ENCODE measurements around the gene PRMT7.

Gene PRMT7

GRCh38 chr16:68367030-68367429, 56.2 kb downstream of the PRMT7 start:
- DNase-seq = peak; percentile 34

GRCh38 chr16:68367440-68367839, 56.6 kb downstream of the PRMT7 start:
- no peak for DNase-seq

- no peak for DNase-seq
Measured at GRCh38 chr16:68367891-68368290, 57.1 kb downstream of the PRMT7 start.

GRCh38 chr16:68368301-68368888, 57.6 kb downstream of the PRMT7 start:
- DNase-seq = no peak

GRCh38 chr16:68369168-68369567, 58.3 kb downstream of the PRMT7 start:
- DNase-seq = no peak

DNA sequence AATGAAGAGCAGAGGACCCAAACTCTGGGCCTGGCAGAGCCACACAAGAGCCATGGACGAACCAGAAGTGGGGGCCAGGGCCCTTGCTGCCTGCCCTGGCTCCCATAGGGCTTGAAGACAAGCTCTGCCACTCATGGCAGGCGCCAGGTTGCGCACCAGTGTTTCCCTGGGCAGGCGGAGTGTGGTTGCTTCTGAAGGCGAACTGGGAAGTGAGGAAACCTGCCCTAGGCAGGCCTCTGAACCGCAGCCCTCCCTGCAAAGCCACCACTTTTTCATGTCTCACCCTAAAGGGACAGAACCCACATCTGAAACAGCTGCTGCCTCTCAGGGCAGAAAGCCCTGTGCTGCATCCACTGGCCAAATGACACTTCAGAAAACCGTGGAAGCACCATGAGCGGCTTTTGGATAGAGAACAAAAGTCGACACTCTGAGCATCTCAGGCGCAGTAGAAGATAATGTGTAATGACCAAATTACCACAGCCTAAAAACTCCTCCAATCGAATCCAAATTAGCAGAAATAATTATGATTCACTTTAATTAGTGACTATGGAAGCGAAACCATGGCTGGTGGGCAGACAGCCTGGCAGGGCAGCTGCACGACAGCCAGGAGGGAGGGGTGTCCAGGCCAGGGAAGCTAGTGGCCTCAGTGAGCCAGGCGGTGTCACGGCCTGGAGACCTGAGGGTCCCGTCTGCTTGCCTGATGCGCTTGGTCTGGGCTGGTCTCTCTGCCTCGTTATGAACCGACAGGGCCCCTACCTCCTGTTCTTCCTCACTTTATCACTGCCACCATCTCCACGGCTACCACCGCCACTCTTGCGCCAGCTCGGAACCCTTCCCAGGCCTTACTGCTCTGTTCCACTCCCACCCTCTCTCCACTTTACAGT, 59.1 kb downstream of the PRMT7 start:
- no peak for DNase-seq

- no peak for DNase-seq
Measured at GRCh38 chr16:68370581-68371275, 59.9 kb downstream of the PRMT7 start.

- no peak for DNase-seq
Measured at GRCh38 chr16:68371276-68371651, 60.4 kb downstream of the PRMT7 start.

DNA sequence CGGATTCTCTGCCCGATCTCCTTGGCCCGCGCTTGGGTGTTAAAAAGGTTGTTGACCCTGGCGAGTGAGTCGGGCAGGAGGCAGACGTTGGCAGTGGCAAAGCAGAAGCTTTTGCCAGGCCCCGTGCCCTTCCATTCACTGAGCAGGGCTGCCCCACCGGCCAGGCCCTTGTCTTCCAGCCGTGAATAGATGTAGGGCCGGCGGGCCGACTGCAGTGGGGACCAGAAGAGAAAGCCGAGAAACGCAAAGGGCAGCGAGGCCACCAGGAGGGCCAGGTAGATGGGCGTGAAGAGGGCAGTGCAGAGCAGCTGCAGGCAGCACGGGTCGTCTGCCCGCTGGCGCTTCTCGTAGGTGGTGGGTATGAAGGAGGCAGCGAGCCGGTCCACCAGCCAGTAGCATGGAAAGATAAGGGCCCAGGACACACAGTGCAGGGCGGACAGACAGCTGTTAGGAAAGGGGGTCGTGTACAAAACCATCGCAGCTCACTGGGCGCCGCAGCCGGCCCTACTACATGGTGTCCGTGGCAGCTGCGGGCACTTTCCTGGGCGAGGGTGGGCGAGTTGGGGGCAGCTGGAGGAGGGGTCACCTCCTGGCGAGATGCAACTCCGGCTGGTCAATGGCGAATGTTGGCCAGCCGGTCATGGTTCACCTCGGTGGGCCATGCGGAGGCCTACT, 61.0 kb downstream of the PRMT7 start:
- no peak for DNase-seq

- DNase-seq = no peak
Measured at GRCh38 chr16:68372381-68372720, 61.5 kb downstream of the PRMT7 start.

- no peak for DNase-seq
Measured at GRCh38 chr16:68372806-68373205, 62.0 kb downstream of the PRMT7 start.

DNA sequence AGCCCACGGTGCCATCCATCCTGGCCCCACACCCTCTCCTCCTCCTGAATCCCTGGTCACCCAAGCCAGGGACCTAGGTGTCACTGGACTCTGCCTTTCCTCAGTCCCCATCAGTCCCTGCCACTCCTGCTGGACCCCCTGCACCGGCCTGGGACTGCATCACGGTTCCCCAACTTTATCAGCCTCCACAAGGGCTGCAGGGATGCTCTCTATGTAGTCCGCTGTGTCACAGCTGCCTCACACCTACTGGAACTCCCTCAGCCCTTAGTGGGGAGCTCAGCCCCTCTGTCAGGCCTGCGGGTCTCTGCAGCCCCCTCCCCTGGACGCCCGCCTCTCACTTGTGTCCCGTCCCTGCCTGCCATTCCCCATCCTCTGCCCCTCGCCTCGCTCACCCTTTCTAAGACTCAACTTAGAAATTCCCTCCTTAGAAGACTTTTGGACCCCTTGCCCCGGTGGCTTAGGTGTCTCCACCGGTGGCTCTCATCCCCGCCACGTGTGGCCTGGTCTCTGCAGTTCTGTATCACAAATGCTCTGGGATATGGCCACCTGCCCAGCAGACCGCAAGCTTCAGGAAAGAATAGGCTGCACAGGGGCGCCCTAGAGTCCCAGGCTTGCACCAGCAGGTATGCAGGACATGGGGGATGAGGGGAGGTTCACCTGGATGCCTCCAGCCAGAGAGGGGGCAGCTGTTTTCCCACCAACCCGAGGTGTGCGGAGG, 62.9 kb downstream of the PRMT7 start:
- DNase-seq = no peak

DNA sequence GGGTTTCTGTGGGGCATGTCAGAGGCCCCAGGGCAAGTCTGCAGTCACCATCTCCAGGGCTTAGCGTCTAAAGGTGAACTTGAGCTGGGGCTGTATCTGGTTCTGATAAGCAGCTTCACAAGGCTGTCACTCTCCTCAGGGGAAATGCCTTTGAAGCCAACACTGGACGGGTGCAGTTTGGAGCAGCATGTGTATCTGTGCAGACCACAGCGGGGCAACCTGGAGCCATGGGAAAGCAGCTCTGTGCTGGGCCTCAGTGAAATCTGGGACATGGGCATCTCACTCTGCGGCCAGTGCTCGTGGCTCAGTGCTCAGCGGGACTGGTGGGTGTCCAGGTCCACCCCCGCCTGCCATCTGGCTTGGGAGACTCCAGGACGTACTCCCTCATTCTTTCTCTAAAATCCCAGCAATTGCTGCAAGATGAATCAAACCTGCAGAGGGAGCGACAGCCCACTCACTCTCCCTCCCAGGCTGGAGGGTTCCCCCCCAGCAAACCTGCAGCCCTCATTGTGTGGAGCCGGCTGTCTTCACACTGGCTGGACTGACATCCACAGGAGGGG, 63.5 kb downstream of the PRMT7 start:
- DNase-seq = no peak

DNA sequence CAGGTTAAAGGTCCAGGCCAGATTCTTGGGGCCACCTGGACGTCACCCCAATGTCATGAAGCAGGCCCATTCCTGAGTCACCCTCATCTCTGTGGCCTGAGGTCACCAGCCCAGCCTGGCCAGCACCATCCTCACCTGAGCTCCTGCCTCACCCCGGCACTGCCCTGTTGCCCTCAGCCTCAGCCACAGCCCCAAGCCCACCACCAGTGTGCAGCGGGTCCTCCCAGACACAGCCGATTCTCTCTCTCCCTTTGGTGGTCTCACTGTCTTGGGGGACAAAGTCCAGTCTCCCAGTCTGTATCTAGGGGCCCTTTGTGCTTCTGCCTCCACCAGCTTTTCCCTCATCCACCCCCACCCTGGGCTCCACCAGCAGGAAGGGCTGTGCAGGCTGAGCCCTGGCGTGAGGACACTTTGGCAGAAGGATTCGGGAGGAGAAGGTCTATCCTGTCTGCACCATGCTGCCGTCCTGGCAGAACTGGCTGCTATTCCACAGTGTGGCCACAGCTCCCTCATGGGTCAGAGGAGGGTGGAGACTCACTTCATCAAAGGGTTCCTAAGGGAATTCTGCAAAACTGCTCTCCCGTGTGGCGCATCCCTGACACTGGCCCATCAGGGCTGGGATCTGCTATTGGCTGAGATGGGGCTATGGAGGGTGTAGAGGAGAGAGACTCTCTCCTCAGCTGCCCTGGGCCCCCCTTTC, 64.3 kb downstream of the PRMT7 start:
- no peak for DNase-seq

GRCh38 chr16:68375801-68376536, 65.2 kb downstream of the PRMT7 start:
- DNase-seq = no peak

DNA sequence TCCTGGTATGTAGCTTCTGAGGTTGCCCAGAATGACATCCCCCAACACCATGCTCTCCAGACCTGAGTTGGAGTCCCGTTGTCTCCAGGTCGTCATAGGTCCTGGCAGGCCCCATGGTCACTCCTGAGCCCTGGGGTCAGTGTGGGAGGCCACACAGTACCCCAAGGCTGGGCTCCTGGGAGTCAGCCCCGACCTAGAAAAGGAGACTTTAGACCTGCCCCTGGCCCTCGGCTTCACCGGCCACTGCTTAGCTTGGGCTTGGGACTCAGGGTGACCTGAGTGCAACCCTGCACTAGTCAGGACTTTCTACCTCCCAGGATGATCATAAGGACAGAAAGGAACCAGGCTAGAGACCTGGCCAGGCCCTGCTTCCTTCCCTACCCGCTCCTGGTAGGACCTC, 65.8 kb downstream of the PRMT7 start:
- no peak for DNase-seq

DNA sequence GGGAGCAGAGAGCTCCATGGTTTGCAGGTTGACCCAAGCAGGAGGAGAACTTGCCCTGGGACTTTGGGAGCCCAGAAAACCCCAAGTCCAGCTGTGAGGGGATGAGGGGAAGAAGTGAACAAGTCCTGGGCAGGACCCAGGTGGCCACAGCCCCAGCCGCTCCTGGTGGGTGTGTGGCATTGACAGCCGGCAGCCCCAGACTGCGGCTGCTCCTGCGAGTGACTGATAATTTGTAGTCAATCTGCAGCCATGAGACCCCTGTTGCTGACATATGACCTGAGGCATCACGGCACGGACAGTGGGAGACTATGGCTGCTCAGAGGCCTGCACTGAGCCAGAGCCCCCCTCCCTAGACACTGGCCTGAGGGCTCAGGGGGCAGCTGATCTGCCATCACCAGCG, 66.4 kb downstream of the PRMT7 start:
- DNase-seq = no peak

GRCh38 chr16:68377667-68378393, 67.0 kb downstream of the PRMT7 start:
- no peak for DNase-seq

DNA sequence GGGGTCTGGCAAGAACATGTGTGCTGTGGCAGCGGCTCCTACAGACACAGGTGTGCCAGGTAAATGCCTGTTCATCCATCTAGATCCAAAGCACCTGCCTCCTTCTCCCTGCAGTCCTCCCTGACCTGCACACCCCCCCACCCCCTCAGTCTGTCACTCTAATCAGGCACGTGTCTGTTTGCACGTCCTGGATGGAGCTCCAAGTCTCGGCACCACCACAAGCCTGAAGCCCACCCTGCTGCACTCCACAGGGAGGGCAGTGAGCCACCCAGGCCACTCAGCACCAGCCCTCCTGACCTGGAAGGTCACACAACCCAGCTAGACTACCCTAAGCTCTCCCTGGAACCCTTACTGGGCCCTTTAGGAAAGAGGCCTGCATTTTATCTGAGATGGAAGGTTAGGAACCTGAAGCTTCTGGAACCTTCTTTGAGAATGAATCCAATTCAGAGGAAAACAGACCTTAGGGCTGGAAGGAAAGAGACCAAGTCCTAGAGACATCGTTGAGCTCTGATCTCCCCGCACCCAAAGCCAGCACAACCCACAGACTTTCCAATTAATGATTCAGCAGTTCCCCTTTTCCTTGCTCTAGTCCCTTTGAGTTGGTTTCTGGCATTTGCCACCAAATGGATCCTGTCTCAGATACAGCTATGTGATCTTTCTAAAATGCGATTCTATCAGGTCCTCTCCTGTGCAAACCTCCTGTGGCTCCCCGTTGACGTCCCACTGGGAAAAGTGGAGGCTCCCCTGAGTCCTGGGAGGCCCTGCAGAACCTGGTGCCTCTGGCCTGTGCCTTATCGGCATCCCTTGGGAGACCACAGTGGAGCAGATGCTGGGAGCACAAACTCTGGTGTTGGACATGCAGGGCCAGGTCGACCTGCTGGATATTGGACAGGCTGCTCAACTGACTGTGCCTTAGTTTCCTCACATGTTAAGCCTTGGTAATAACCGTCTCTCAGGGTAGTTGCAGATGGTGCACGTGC, 67.9 kb downstream of the PRMT7 start:
- DNase-seq = no peak
